Trophoblast cell (in vitro differentiated cells and primary cell): ENCODE data around the gene COL25A1.

Experiments used
- DNase-seq, 2 donors: peaks; one replicate each; pipeline ENCODE4 v3.0.0-alpha.2; 2016
- H2AFZ ChIP-seq: 2 replicates; pipeline ENCODE4 v1.6.1; 2013; ENCODE audit warnings: low read length, moderate library complexity, mild to moderate bottlenecking; ENCODE audit not compliant: insufficient read depth, poor library complexity
- H2AK5ac ChIP-seq: 2 replicates; pipeline ENCODE4 v1.6.1; 2013; ENCODE audit warnings: mild to moderate bottlenecking, low read length
- H2BK120ac ChIP-seq: 2 replicates; pipeline ENCODE4 v1.6.1; 2013; ENCODE audit warnings: low read length, mild to moderate bottlenecking, moderate library complexity; ENCODE audit not compliant: insufficient read depth, poor library complexity
- H2BK12ac ChIP-seq: 2 replicates; pipeline ENCODE4 v1.6.1; 2013; ENCODE audit warnings: mild to moderate bottlenecking, low read length, moderate library complexity
- H2BK5ac ChIP-seq: 2 replicates; pipeline ENCODE4 v1.6.1; 2013; ENCODE audit warnings: low read length, low read depth, moderate library complexity, mild to moderate bottlenecking; ENCODE audit not compliant: poor library complexity
- H3K14ac ChIP-seq: 2 replicates; pipeline ENCODE4 v1.6.1; 2013; ENCODE audit warnings: mild to moderate bottlenecking, low read length
- H3K18ac ChIP-seq: 2 replicates; pipeline ENCODE4 v1.6.1; 2013; ENCODE audit warnings: mild to moderate bottlenecking, low read length
- H3K23ac ChIP-seq: 2 replicates; pipeline ENCODE4 v1.6.1; 2013; ENCODE audit warnings: low read length
- H3K27ac ChIP-seq: 2 replicates; pipeline ENCODE4 v1.5.1; 2013; ENCODE audit warnings: low read depth, mild to moderate bottlenecking, inconsistent platforms, low read length, moderate library complexity
- H3K27me3 ChIP-seq: 2 replicates; pipeline ENCODE4 v1.6.1; 2013; ENCODE audit warnings: inconsistent platforms, mild to moderate bottlenecking, low read length, moderate library complexity; ENCODE audit not compliant: insufficient read depth
- H3K36me3 ChIP-seq, 2 experiments: 1 replicate in 1 of 2; 2 replicates in 1 of 2; pipeline ENCODE4 v1.6.1; 2013; ENCODE audit warnings: low read length in 2 of 2, mild to moderate bottlenecking in 2 of 2, moderate library complexity in 1 of 2; ENCODE audit not compliant: insufficient read depth in 2 of 2, control insufficient read depth in 1 of 2
- H3K4ac ChIP-seq: 2 replicates; pipeline ENCODE4 v1.6.1; 2013; ENCODE audit warnings: low read depth, mild to moderate bottlenecking, low read length, moderate library complexity
- H3K4me1 ChIP-seq, 2 experiments: 1 replicate in 1 of 2; 2 replicates in 1 of 2; pipeline ENCODE4 v1.6.1; 2013; ENCODE audit warnings: low read length in 2 of 2, mild to moderate bottlenecking in 2 of 2, moderate library complexity in 1 of 2; ENCODE audit not compliant: insufficient read depth in 2 of 2, control insufficient read depth in 1 of 2
- H3K4me2 ChIP-seq: 2 replicates; pipeline ENCODE4 v1.6.1; 2013; ENCODE audit warnings: inconsistent platforms, mild to moderate bottlenecking, low read length, moderate library complexity
- H3K4me3 ChIP-seq: 2 replicates; pipeline ENCODE4 v1.5.1; 2013; ENCODE audit warnings: mild to moderate bottlenecking, low read depth, low read length, inconsistent platforms
- H3K79me1 ChIP-seq: one replicate; pipeline ENCODE4 v1.6.1; 2013; ENCODE audit warnings: low read length
- H3K79me2 ChIP-seq: 2 replicates; pipeline ENCODE4 v1.6.1; 2013; ENCODE audit warnings: low read length, mild to moderate bottlenecking; ENCODE audit not compliant: control insufficient read depth, insufficient read depth, poor library complexity
- H3K9ac ChIP-seq: 2 replicates; pipeline ENCODE4 v1.6.1; 2013; ENCODE audit warnings: mild to moderate bottlenecking, low read length
- H3K9me3 ChIP-seq: 2 replicates; pipeline ENCODE4 v1.6.1; 2013; ENCODE audit warnings: low read depth, mild to moderate bottlenecking, control low read depth, inconsistent platforms, low read length; ENCODE audit not compliant: insufficient read depth
- H4K12ac ChIP-seq: 2 replicates; pipeline ENCODE4 v1.6.1; 2013; ENCODE audit warnings: low read depth, mild to moderate bottlenecking, low read length, moderate library complexity
- H4K8ac ChIP-seq: 2 replicates; pipeline ENCODE4 v1.6.1; 2013; ENCODE audit warnings: low read depth, mild to moderate bottlenecking, low read length, moderate library complexity
- H4K91ac ChIP-seq: one replicate; pipeline ENCODE4 v1.6.1; 2013; ENCODE audit warnings: low read depth, mild to moderate bottlenecking, low read length, moderate library complexity
- WGBS: extraction: QIAGEN DNeasy Blood & Tissue Kit; methylation state at CpG from one replicate; pipeline ENCODE4 v1.1.7; 2013; ENCODE audit warnings: missing lambda C conversion rate; ENCODE audit not compliant: insufficient read length, insufficient coverage; ENCODE audit errors: extremely low coverage; 5-methylcytosine and 5-hydroxymethylcytosine counted together

The COL25A1 gene

DNA sequence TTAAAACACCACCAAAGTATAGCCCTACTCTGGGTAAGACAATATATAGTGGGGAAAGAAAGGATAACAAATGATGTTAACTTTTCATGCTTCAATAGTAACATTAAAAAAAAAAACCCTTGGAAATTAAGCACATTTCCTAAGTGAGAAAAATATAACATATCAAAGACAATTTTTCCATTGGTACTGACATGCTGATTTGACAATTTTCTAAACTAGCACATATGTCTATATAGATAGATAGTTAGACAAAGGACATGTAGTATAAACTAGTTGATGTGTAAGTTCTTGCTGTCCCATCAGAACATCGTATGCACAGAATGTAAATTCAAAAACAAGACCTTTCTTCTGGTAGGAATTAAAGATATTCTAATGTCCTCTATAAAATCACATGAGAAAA lies 492.4 kb downstream of the COL25A1 start:
- no peak overlapping the region for H2AFZ ChIP-seq
- H4K12ac ChIP-seq = no peak overlapping the region
- no peaks in the 10 kb centered on the region for H3K9me3 ChIP-seq
- no CpG with 5 or more reads among the region's 1 CpG for WGBS
- no peak overlapping the region for H3K4ac ChIP-seq
- H2BK12ac ChIP-seq = no peak overlapping the region
- H4K8ac ChIP-seq = no peak overlapping the region
- H3K18ac ChIP-seq = no peak overlapping the region
- no peaks in the 10 kb centered on the region for H3K79me2 ChIP-seq
- no peak overlapping the region for H3K4me3 ChIP-seq
- no peak overlapping the region for H3K23ac ChIP-seq
- no peak overlapping the region for H2BK120ac ChIP-seq
- H3K36me3 ChIP-seq = no peaks in the 10 kb centered on the region
- H3K27ac ChIP-seq = no peak overlapping the region
- no peak overlapping the region for H4K91ac ChIP-seq
- no peak overlapping the region for H2AK5ac ChIP-seq
- H3K4me1 ChIP-seq = no peaks in the 10 kb centered on the region
- no peak for DNase-seq
- no peak overlapping the region for H3K9ac ChIP-seq
- H3K79me1 ChIP-seq = no peaks in the 10 kb centered on the region
- no peak overlapping the region for H2BK5ac ChIP-seq
- H3K27me3 ChIP-seq = no peaks in the 10 kb centered on the region
- no peak overlapping the region for H3K14ac ChIP-seq
- no peak overlapping the region for H3K4me2 ChIP-seq

DNA sequence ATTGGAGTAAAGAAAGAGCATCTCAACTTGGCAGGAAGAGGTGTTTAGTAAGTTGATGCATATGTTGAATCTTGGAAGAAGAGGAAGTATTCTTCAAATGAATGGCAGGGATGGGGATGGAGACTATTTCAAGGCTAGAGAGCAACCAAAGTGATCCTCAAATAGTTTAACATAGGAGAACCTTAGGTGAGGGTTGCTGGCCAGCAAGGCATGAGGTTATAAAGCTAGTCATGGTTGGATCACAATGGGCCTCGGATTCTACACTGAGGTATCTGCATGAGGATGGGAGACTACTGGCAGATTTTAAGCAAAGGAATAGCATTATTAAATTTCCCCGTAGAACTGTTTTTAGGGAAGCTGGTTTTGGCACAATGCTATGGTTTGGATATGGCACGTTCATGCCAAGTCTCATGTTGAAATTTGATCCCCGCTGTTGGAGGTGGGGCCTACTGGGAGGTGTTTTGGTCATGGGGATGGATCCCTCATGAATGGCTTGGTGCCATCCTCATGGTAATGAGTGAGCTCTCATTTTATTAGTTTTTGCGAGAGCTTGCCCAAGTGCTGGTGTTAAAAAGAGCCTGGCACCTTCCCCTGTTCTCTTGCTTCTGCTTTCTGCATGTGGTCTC lies 497.7 kb downstream of the COL25A1 start:
- no peaks in the 10 kb centered on the region for H3K36me3 ChIP-seq
- no peak overlapping the region for H3K18ac ChIP-seq
- H3K79me2 ChIP-seq = no peaks in the 10 kb centered on the region
- no peak overlapping the region for H3K23ac ChIP-seq
- no CpG with 5 or more reads among the region's 5 CpGs for WGBS
- H3K27me3 ChIP-seq = no peaks in the 10 kb centered on the region
- H4K8ac ChIP-seq = no peak overlapping the region
- H3K4me2 ChIP-seq = no peak overlapping the region
- H4K12ac ChIP-seq = no peak overlapping the region
- H2AK5ac ChIP-seq = no peak overlapping the region
- H2BK120ac ChIP-seq = no peak overlapping the region
- DNase-seq = no peak
- H3K4me3 ChIP-seq = no peak overlapping the region
- no peak overlapping the region for H4K91ac ChIP-seq
- no peak overlapping the region for H2AFZ ChIP-seq
- no peak overlapping the region for H3K27ac ChIP-seq
- H3K4ac ChIP-seq = no peak overlapping the region
- H3K4me1 ChIP-seq = no peaks in the 10 kb centered on the region
- no peak overlapping the region for H3K14ac ChIP-seq
- no peak overlapping the region for H2BK5ac ChIP-seq
- no peaks in the 10 kb centered on the region for H3K9me3 ChIP-seq
- H3K79me1 ChIP-seq = no peaks in the 10 kb centered on the region
- H3K9ac ChIP-seq = no peak overlapping the region
- H2BK12ac ChIP-seq = no peak overlapping the region

DNA sequence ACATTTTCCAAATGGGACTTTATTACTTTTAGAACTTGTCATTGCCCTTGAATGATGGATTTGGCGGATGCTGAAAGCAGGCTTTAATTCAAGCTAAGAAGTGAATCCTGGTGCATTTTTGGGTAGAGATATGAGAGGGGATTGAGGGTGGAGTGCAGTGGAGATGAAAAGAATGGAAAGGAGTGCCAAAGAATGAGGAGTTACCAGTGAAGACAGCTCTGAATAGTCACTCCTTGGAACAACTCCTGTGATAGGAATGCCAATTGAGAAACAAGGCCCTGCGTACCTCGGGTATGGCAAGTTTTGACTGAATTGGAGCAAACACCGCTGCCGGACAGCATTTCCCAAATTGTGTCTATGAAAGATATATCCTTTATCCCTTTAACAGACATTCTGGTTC lies 503.2 kb downstream of the COL25A1 start:
- WGBS = no CpG with 5 or more reads among the region's 5 CpGs
- H2BK12ac ChIP-seq = no peak overlapping the region

DNA sequence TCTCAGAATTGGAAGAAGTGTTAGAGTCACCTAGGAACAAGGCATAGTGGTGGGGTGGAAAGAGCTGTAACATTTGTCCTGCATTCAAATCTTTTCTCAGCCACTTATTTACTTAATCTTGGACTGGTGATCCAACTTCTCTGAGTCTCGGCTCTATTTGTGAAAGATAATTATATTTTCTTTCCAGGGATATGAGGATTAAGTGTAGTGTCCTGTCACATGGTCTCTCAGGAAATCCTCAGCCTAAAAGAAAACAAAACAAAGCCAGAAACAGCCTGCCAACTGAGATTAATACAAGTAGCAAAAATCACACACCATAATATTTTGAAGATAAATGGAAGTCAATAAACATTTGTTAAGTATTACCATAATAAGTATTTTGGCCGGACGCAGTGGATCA lies 506.3 kb downstream of the COL25A1 start:
- Histone ChIP-seq H3K36me3 (no peaks in the 10 kb centered on the region), H3K79me2 (no peaks in the 10 kb centered on the region), H2AK5ac (no peak overlapping the region), H3K27me3 (no peaks in the 10 kb centered on the region), H3K4me3 (no peak overlapping the region), H3K9ac (no peak overlapping the region), H3K18ac (no peak overlapping the region), H3K23ac (no peak overlapping the region), H3K14ac (no peak overlapping the region), H4K8ac (no peak overlapping the region), H2AFZ (no peak overlapping the region), H4K12ac (no peak overlapping the region), H4K91ac (no peak overlapping the region), H3K4me2 (no peak overlapping the region), H3K27ac (no peak overlapping the region), H3K9me3 (no peaks in the 10 kb centered on the region), H3K79me1 (no peaks in the 10 kb centered on the region), H2BK120ac (no peak overlapping the region), H3K4me1 (peaks cover 0 to 3% of the 10 kb centered on the region in 2 experiments), H2BK5ac (no peak overlapping the region), H3K4ac (no peak overlapping the region), H2BK12ac (no peak overlapping the region)
- WGBS = no CpG with 5 or more reads among the region's 3 CpGs
- DNase-seq = no peak

More for the DNA sequence above, 503.2 kb downstream of the COL25A1 start:
- Histone ChIP-seq H3K18ac (no peak overlapping the region), H3K36me3 (no peaks in the 10 kb centered on the region), H3K4ac (no peak overlapping the region), H3K27ac (no peak overlapping the region), H4K12ac (no peak overlapping the region), H3K79me2 (no peaks in the 10 kb centered on the region), H3K4me2 (no peak overlapping the region), H4K8ac (no peak overlapping the region), H3K9ac (no peak overlapping the region), H2AFZ (no peak overlapping the region), H2AK5ac (no peak overlapping the region), H3K27me3 (no peaks in the 10 kb centered on the region), H4K91ac (no peak overlapping the region), H3K9me3 (no peaks in the 10 kb centered on the region), H2BK120ac (no peak overlapping the region), H3K23ac (no peak overlapping the region), H3K4me3 (no peak overlapping the region), H3K4me1 (no peaks in the 10 kb centered on the region), H2BK5ac (no peak overlapping the region), H3K14ac (no peak overlapping the region), H3K79me1 (no peaks in the 10 kb centered on the region)
- DNase-seq = peak; percentile 16 to 34
